KOPT-K1 (cell line): Measurements from ENCODE around the gene CANT1.

Source experiments
- H3K27ac ChIP-seq: fragments of 200-600 bp; sonication (generic); 2 replicates; pipeline ENCODE4 v1.5.1; 2016; ENCODE audit warnings: antibody characterized with exemption, mild to moderate bottlenecking, low read depth, low read length; ENCODE audit not compliant: poor library complexity, severe bottlenecking
- H3K36me3 ChIP-seq: fragments of 200-600 bp; sonication (generic); 2 replicates; pipeline ENCODE4 v1.5.1; 2017; ENCODE audit warnings: antibody characterized with exemption, mild to moderate bottlenecking, low read length, moderate library complexity; ENCODE audit not compliant: insufficient read depth
- H3K9me3 ChIP-seq: fragments of 200-600 bp; sonication (generic); 2 replicates; pipeline ENCODE4 v1.5.1; 2017; ENCODE audit warnings: antibody characterized with exemption, low read length, mild to moderate bottlenecking; ENCODE audit not compliant: insufficient read depth, poor library complexity, severe bottlenecking

The CANT1 gene

GRCh38 chr17:78990349-78991016, 19.1 kb downstream of the CANT1 start:
- no peak overlapping the region for H3K27ac ChIP-seq
- H3K9me3 ChIP-seq: no peaks in the 10 kb centered on the region
- H3K36me3 ChIP-seq: peaks cover 62% of the 10 kb centered on the region

DNA sequence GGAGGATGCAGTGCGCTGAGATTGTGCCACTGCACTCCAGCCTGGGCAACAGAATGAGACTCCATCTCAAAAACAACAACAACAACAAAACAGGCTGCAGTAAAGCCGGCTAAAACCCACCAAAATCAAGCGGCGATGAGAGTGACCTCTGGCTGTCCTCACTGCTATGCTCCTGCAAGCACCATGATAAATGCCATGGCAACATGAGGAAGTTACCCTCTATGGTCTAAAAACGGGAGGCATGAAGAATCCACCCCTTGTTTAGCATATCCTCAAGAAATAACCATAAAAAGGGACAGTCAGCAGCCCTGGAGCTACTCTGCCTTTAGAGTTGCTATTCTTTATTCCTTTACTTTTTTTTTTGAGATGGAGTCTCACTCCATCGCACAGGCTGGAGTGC, 21.4 kb downstream of the CANT1 start:
- Histone ChIP-seq H3K9me3 (no peaks in the 10 kb centered on the region), H3K27ac (no peak overlapping the region)

GRCh38 chr17:78986649-78987328, 22.8 kb downstream of the CANT1 start:
- no peak overlapping the region for H3K27ac ChIP-seq
- no peaks in the 10 kb centered on the region for H3K9me3 ChIP-seq
- peaks cover 25% of the 10 kb centered on the region for H3K36me3 ChIP-seq

More for the DNA sequence above, 21.4 kb downstream of the CANT1 start:
- peaks cover 39% of the 10 kb centered on the region for H3K36me3 ChIP-seq

DNA sequence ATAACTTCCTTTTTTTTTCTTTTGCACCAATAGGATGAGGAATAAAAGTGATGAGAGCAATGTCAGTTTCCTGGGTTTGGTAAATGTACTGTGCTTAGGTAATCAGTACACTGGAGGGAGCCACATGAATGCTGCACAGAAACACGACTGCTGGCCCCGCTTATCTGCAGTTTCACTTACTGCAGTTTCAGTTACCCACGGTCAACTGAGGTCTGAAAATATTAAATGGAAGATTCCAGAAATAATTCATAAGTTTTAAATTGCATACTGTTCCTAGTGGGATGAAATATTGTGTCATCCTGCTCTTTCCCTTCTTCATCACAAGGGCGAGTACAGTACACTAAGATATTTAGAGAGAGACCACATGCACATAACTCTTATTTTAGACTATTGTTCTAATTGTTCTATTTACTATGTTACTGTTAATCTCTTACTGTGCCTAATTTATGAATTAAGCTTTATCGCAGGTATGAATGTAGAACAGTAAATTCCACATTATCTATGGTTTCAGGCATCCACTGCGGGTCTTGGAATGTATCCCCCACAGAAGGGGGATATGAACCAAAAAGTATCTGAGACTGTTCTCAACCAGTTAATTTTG, 23.4 kb downstream of the CANT1 start:
- H3K36me3 ChIP-seq: peaks cover 19% of the 10 kb centered on the region
- H3K27ac ChIP-seq: no peak overlapping the region
- no peaks in the 10 kb centered on the region for H3K9me3 ChIP-seq

- H3K27ac ChIP-seq: no peak overlapping the region
- H3K9me3 ChIP-seq: no peaks in the 10 kb centered on the region
- peaks cover 11% of the 10 kb centered on the region for H3K36me3 ChIP-seq
Observed at GRCh38 chr17:78985395-78985794, 24.2 kb downstream of the CANT1 start.

DNA sequence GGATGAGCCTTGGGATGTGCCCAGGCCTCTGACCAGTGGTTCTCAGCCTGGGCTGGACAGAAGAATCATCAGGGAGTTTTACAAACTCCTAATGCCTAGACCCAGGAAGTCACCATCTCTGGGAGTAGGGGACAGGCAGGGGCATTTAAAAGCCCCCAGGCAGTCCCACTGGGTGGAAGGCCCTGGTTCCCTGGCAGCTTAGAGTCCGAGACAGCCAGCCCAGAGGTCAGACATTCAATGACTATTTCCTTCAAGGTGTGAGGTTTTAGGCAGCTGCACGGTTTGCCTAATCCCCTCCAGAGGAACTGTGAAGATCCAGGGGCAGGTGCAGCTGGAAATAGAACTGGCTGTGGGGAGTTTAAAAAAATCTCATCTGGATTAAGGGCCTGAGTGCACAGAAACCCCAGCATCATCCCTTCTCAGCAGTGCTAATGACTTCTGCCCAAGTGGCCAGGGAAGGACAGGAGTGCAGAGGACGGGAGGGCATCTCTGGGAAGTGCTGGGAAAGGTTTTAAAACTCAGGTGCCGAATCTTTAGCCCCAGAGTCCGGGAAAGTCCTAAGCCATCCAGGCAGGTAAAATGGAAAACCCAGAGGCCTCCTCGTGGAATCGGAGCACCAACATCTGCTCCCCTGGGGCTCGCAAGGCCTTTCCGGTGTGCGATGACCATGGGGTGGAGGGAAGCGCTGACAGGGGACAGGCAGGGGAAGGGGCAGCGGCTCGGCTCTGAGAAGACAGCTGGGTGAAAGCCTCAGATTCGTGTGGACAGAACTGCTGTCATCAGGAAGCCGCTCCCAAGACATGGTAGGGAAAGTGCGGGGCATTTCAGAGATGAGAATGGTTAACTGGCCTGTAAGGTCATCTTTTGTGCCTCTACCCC, 28.3 kb downstream of the CANT1 start:
- no peak overlapping the region for H3K27ac ChIP-seq
- no peaks in the 10 kb centered on the region for H3K9me3 ChIP-seq
- peaks cover 23% of the 10 kb centered on the region for H3K36me3 ChIP-seq

DNA sequence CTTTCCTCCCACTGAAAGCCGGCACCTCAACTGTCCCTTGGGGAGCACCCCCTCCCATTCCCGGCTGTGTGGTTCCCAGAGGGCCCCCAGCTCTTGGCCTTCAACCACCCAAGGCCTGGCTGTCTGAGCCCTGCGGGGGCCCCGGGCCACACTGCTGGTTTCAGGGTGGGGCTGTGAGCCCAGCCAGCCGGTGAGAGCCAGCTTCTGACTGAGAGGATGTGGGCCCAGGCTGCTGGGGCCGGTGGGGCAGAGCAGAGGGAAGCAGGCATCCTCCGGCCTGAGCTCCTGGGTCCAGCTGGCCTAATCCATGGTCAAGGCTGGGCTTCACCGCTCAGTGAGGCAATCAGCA, 29.0 kb downstream of the CANT1 start:
- H3K27ac ChIP-seq: peak overlapping the region; percentile 91
- H3K9me3 ChIP-seq: no peaks in the 10 kb centered on the region
- H3K36me3 ChIP-seq: peaks cover 30% of the 10 kb centered on the region

GRCh38 chr17:78979780-78980623, 29.6 kb downstream of the CANT1 start, which contains the start of gene LGALS3BP:
Gene LGALS3BP (minus strand): TSS chr17:78979923. CDS start chr17:78977191, 2,732 bp downstream.
- peaks cover 35% of the 10 kb centered on the region for H3K36me3 ChIP-seq
- no peaks in the 10 kb centered on the region for H3K9me3 ChIP-seq
- peak within 1 kb of the TSS; percentile 91 for H3K27ac ChIP-seq

DNA sequence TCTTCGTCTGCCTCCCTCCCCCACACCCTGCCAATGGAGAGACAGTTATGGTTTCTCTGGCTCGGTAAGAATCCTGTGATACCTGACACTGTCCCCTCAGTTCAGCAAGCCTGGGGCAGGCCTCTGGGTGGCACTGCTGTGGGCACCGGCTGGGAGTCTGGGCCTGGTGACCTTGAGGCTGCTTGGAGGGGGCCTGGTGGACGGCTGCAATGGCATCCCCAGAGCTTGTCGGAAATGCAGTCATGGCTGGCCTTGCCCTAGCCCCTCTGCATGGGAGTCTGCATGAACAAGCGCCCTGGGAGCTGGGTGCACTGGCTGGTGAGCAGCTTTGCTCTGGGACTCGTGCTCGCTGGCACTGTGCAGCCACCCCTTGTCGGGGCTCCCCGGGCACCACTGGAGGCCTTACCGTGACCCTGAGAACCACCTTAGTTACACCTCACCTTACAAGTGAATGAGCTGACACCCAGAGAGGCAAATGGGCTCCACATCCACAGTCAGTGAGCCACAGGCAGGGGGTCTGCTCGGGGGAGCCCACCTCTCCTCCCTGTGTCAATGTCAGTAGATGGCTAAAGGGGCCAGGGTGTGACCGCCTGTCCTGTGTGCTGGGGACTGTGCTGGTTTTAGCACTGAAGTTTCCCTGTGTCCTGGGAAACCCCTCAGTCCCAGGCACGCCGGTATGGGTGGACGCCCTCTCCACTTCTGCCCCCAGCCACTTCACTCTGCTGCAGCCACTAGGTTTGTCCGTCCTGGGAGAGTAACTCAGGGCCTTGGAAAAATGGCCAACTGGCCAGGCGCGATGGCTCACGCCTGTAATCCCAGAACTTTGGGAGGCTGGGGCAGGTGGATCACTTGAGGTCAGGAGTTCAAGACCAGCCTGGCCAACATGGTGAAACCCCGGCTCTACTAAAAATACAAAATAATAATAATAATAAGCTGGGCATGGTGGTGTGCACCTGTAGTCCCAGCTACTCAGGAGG, 31.3 kb downstream of the CANT1 start:
- Histone ChIP-seq H3K27ac (peak overlapping the region; percentile 91), H3K9me3 (no peaks in the 10 kb centered on the region), H3K36me3 (peaks cover 52% of the 10 kb centered on the region)

GRCh38 chr17:78977681-78977943, 32.0 kb downstream of the CANT1 start:
- H3K27ac ChIP-seq: no peak overlapping the region
- peaks cover 59% of the 10 kb centered on the region for H3K36me3 ChIP-seq
- H3K9me3 ChIP-seq: no peaks in the 10 kb centered on the region

DNA sequence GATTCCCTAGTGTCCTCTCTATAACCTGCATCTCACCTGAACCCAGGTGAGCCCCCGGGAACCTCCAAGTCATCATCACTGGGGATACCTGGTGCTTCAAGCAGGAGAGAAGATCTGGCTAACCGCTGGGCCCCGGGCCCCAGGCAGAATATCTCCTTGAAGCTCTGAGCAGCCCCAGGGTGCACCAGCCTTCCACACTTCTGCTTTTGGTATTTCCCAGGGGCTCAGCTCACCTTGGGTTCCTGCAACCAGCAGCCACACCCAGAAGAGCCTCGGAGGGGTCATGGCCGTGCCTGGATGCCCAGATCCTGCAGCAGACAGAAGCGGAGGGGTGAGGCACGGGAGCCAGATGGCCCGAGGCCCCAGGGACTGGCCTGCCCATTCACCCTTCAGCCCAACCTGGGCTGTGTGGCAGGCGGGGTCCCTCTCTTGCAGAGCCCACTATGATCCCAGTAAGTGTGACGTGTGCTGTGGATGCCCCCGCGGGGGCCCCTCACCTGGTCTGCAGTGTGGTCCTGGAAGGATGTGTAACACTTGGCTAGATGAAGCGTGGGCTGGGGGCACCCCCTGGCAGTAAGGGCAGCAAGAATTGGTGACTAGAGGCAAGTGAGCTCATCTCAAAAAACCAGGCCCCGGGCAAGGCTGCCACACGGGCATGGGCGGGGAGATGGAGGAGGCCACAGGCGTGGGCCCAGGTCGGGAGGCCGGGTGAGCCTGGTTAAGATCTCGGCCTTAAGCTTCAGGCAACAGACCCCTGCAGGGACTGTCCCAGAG, 32.5 kb downstream of the CANT1 start:
- Histone ChIP-seq H3K9me3 (no peaks in the 10 kb centered on the region), H3K27ac (no peak overlapping the region), H3K36me3 (peaks cover 64% of the 10 kb centered on the region)

- Histone ChIP-seq H3K27ac (no peak overlapping the region), H3K36me3 (peaks cover 86% of the 10 kb centered on the region), H3K9me3 (no peaks in the 10 kb centered on the region)
Observed at GRCh38 chr17:78974635-78975591, 34.7 kb downstream of the CANT1 start.
